Erythroblast (primary cell): ENCODE results near the gene CAMK4.

Experiments used
- GATA1 ChIP-seq: IDR thresholded peaks from 2 replicates; pipeline ENCODE4 v1.6.1; 2011; ENCODE audit warnings: low read depth, mild to moderate bottlenecking, control low read depth, low read length, moderate library complexity
- POLR2A ChIP-seq: IDR thresholded peaks from 2 replicates; pipeline ENCODE4 v1.6.1; 2011; ENCODE audit warnings: mild to moderate bottlenecking, low read length

DNA sequence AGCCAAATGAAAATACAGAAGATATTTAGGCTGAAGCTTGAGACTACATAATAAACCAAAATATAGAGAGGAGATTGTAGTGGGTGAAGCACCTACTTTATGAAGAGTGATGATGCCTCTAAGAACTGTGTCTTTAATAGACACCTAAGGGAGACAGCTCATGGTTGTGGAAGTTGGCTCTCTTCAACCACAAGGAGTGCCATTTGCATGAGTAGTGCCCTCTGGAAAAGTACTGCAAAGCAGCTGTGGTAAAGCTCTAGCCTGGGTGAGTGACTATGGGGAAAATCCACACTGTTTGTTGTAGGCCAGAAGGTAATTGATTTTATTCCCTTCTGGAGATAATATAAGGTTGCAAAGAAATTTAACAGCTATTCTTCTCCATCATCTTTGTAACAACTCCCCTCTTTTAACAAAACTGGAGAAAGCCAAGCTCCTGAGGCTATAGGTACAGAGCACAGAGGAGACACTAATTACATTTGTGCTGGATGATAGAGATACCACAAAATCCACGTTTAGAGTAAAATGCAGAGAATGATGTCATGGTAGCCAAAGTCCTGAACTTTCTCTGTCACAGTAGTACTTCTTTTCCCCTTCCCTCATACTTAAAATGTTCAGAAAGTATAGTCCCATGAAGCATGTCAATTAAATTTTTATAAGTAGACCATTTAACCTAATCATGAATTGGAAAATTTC lies 165.4 kb downstream of the CAMK4 start:
- no peak for TF ChIP-seq POLR2A
- no peak for TF ChIP-seq GATA1
